ENCODE measurements around the gene COL9A3. TPM values are rescaled to one million over a fixed set of nuclear protein-coding genes. Genes with fewer than 3 reads are reported as not detected.

Gene COL9A3
- total RNA-seq, 3 donors from 2014 or later (not counting 1 experiment from before 2014, with no cell fraction given) = 1.9 TPM; not detected in 2

DNA sequence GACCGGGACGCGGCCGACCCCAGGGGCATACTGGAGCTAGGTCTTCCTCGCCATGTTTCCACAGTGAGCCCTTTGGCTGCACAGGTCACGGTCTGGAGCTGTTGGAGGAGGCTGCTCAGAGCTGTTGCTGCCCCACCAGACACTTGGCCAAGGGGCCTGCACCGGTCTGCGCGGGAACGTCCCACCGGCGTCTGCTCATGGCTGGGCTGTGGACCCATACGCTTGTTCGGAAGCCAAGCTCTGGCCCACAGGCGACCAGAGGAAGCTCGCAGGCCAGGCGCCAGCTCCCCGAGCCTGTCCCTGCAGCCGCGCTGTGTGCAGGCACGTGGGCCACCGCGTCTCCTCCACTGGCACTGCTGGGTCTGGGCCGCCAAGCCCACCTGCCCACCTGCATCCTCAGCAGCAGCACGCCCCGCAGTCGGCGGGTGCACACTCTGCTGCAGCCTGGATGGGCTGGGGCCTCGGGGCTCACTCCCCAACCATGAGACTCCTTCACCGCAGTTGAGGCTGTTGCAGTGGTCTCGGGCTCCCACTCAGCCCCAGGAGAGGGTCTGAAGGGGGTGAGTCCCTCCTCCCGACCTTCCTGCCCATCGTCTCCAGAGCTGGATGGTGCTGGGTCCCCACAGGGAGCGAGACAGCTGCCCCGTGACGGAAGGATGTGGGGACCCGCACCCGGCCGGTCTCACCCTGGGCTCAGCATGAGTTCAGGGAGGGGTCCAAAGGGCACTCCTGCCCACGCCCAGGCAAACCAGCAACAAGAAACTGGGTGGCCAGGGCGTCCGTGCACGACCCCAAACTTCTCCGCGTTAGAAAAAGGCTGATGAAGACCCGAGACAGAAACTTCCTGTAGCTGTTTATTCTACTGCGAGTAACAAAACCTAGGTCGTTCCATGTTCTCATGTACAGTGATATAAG is 60.3 kb downstream of the COL9A3 start:
- Mint-ChIP-seq H3K9me3 (no peaks in the 10 kb centered on the region), H3K27me3 (ENCODE audit: low read depth in 2 of 2) (peaks cover 0 to 8% of the 10 kb centered on the region in 2 donors), H3K27ac (no peak overlapping the region), H3K4me1 (peaks cover 7 to 24% of the 10 kb centered on the region in 2 donors), H3K36me3 (no peaks in the 10 kb centered on the region), H3K4me3 (peak overlapping the region; percentile 57)
- Histone ChIP-seq H3K4me3 (ENCODE audit: low read length) (no peak overlapping the region), H3K27ac (ENCODE audit: low read length) (no peak overlapping the region), H3K9me3 (ENCODE audit: control insufficient read depth, insufficient read depth, low read length) (no peaks in the 10 kb centered on the region), H3K27me3 (ENCODE audit: control insufficient read depth, insufficient read depth, low read length) (no peaks in the 10 kb centered on the region), H3K4me1 (ENCODE audit: control insufficient read depth, insufficient read depth, low read length) (peaks cover 11% of the 10 kb centered on the region), H3K36me3 (ENCODE audit: control insufficient read depth, insufficient read depth, low read length) (peaks cover 18% of the 10 kb centered on the region)
- 69% methylated on average over 48 of the region's 48 CpGs for WGBS (ENCODE audit: insufficient coverage)
- intact Hi-C loops (cut with micrococcal nuclease) = no loop called here
- DNase-seq = no peak
- TF ChIP-seq, protein P1, sequence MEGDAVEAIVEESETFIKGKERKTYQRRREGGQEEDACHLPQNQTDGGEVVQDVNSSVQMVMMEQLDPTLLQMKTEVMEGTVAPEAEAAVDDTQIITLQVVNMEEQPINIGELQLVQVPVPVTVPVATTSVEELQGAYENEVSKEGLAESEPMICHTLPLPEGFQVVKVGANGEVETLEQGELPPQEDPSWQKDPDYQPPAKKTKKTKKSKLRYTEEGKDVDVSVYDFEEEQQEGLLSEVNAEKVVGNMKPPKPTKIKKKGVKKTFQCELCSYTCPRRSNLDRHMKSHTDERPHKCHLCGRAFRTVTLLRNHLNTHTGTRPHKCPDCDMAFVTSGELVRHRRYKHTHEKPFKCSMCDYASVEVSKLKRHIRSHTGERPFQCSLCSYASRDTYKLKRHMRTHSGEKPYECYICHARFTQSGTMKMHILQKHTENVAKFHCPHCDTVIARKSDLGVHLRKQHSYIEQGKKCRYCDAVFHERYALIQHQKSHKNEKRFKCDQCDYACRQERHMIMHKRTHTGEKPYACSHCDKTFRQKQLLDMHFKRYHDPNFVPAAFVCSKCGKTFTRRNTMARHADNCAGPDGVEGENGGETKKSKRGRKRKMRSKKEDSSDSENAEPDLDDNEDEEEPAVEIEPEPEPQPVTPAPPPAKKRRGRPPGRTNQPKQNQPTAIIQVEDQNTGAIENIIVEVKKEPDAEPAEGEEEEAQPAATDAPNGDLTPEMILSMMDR (IDR thresholded peaks at IDR 0.05) = no peak
- peak in 2 of 3 donors; percentile 42 to 70 for ATAC-seq

DNA sequence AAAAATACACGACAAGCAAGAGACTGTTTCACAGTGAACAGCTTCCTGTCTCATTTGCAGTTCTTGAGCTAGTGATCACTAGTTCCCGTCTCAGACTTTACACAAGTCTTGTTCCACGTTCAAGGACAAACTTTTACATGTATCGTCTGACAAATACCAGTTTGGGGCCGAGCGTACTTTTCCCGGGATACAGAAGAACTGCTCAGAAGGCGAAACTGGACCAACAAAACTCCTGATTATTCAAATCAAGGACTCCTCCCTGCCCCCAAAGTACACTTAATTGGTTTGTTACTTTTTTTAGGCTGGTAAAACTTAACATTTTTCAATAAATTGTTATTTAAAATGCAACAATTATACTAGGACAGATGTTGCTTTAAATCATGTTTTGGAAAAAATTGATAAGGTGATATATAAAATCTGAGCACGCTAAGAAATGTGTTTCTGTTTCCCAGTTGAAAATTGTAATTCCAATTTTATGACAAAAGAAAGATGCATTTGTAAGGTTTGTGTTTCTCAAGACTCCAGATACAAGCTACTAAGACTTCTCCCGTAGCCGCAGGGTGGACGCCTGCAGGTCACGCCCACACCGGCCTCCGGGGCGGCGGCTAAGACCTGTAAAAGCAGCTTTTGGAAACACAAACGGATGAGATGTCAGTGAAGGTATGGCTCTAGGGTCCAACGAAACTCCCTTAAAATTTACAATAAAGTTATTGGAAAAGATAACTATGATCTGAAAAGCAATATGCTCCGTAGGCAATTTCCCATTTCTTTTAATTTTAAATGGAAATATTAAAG is 61.6 kb downstream of the COL9A3 start:
- H3K4me1 Mint-ChIP-seq = peaks cover 7 to 24% of the 10 kb centered on the region in 2 donors
- H3K4me3 ChIP-seq (ENCODE audit: low read length) = no peak overlapping the region
- no peak for DNase-seq
- no peak overlapping the region for H3K4me3 Mint-ChIP-seq
- intact Hi-C loops (cut with micrococcal nuclease) = no loop called here
- peaks cover 20% of the 10 kb centered on the region for H3K36me3 ChIP-seq (ENCODE audit: control insufficient read depth, insufficient read depth, low read length)
- peaks cover 0 to 2% of the 10 kb centered on the region in 2 donors for H3K27me3 Mint-ChIP-seq (ENCODE audit: low read depth in 2 of 2)
- H3K27ac Mint-ChIP-seq = no peak overlapping the region
- no peaks in the 10 kb centered on the region for H3K9me3 ChIP-seq (ENCODE audit: control insufficient read depth, insufficient read depth, low read length)
- ATAC-seq = no peak
- H3K27ac ChIP-seq (ENCODE audit: low read length) = no peak overlapping the region
- no peaks in the 10 kb centered on the region for H3K9me3 Mint-ChIP-seq
- peaks cover 11% of the 10 kb centered on the region for H3K4me1 ChIP-seq (ENCODE audit: control insufficient read depth, insufficient read depth, low read length)
- 87% methylated on average over 16 of the region's 20 CpGs for WGBS (ENCODE audit: insufficient coverage)
- H3K27me3 ChIP-seq (ENCODE audit: control insufficient read depth, insufficient read depth, low read length) = no peaks in the 10 kb centered on the region
- TF ChIP-seq, protein P1 (IDR thresholded peaks at IDR 0.05) = no peak
- no peaks in the 10 kb centered on the region for H3K36me3 Mint-ChIP-seq

DNA sequence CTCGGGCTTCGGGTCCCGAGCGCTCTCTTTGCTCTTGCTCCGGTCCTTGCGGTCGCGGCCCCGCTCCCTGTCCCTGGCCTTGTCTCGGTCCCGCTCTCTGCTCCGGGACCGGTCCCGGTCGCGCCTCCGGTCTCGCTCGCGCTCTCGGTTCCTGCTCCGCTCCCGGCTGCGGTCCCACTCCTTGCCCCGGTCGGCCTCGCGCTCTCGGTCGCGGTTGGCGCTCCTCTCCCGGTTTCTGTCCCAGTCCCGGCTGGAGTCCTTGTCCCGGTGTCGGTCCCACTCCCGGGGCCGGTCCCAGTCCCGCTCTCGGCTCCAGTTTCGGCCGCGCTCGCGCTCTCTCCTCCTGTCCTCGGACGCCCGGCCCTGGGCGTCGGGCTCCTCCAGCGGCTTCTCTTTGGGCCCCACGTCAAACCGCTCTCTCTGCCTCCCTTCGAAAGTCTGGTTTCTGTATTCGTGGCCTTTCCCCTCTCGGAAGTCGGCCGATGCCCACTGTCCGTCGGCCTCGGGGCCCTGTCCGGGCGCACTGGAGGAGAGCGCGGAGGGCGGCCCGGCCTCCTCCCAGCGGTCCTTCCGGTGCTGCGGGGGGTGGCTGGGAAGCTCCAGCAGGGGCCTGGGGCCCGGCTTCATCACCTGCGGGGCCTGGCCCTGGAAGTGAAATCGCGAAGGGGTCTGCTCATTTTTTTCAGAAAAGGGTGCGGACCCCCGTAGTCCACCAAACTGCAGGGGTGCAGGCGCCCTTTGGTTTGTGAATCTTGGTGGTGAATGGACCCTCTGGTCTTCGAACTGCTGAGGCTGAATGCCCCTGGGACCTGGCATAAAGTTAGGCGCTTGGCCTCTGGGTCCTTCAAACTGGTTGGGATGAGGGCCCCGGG is 62.7 kb downstream of the COL9A3 start:
- Mint-ChIP-seq H3K4me3 (no peak overlapping the region), H3K4me1 (peaks cover 7 to 16% of the 10 kb centered on the region in 2 donors), H3K27me3 (ENCODE audit: low read depth in 2 of 2) (no peaks in the 10 kb centered on the region), H3K9me3 (no peaks in the 10 kb centered on the region), H3K36me3 (no peaks in the 10 kb centered on the region), H3K27ac (no peak overlapping the region)
- intact Hi-C loops (cut with micrococcal nuclease) = no loop called here
- no peak for DNase-seq
- peaks cover 11% of the 10 kb centered on the region for H3K4me1 ChIP-seq (ENCODE audit: control insufficient read depth, insufficient read depth, low read length)
- no peak for ATAC-seq
- no peak overlapping the region for H3K27ac ChIP-seq (ENCODE audit: low read length)
- TF ChIP-seq, protein P1 (IDR thresholded peaks at IDR 0.05) = no peak
- H3K36me3 ChIP-seq (ENCODE audit: control insufficient read depth, insufficient read depth, low read length) = peaks cover 20% of the 10 kb centered on the region
- H3K27me3 ChIP-seq (ENCODE audit: control insufficient read depth, insufficient read depth, low read length) = no peaks in the 10 kb centered on the region
- H3K9me3 ChIP-seq (ENCODE audit: control insufficient read depth, insufficient read depth, low read length) = no peaks in the 10 kb centered on the region
- no peak overlapping the region for H3K4me3 ChIP-seq (ENCODE audit: low read length)
- 93% methylated on average over 80 of the region's 80 CpGs for WGBS (ENCODE audit: insufficient coverage)

Measured in natural killer cell (primary cell).